NK-92 treated with Interleukin-12 subunit alpha and Interleukin-12 subunit beta, amount 100 ng/mL, for 24 hours (cell line): Measurements from ENCODE around the gene GPC2.
"Not testable (repeated sequence)": the region's sequence is repeated elsewhere in the genome, so short reads cannot be mapped to it uniquely, and the experiment has no call there.

ENCODE experiments used
- DNase-seq: peaks from one replicate; lab custom pipeline; 2025; lab: John Stamatoyannopoulos, UW

The GPC2 gene

GRCh38 chr7:100152404-100152803, 24.8 kb downstream of the GPC2 start:
- DNase-seq: no peak

GRCh38 chr7:100148559-100149328, 28.4 kb downstream of the GPC2 start, which contains the start of gene LAMTOR4:
Gene LAMTOR4 (plus strand): TSS chr7:100148918. CDS start chr7:100148973, 55 bp downstream.
- DNase-seq: peak; percentile 100

GRCh38 chr7:100148225-100148558, 29.0 kb downstream of the GPC2 start:
- DNase-seq: no peak

- DNase-seq: no peak
Observed at GRCh38 chr7:100147278-100147677, 29.9 kb downstream of the GPC2 start.

- DNase-seq: not testable (repeated sequence)
Observed at GRCh38 chr7:100146350-100146749, 30.8 kb downstream of the GPC2 start.

- no peak for DNase-seq
Observed at GRCh38 chr7:100142461-100142860, 34.7 kb downstream of the GPC2 start.

- peak; percentile 35 for DNase-seq
Observed at GRCh38 chr7:100141555-100141949, 35.6 kb downstream of the GPC2 start.

- DNase-seq: no peak
Observed at GRCh38 chr7:100137851-100138760, 39.1 kb downstream of the GPC2 start.

- peak; percentile 60 for DNase-seq
Observed at GRCh38 chr7:100132697-100133151, 44.5 kb downstream of the GPC2 start.

- no peak for DNase-seq
Observed at GRCh38 chr7:100132126-100132525, 45.1 kb downstream of the GPC2 start.

GRCh38 chr7:100130608-100131453, 46.4 kb downstream of the GPC2 start:
- DNase-seq: peak; percentile 71

GRCh38 chr7:100130220-100130607, 47.0 kb downstream of the GPC2 start:
- DNase-seq: not testable (repeated sequence)

- no peak for DNase-seq
Observed at GRCh38 chr7:100128637-100128963, 48.6 kb downstream of the GPC2 start.

GRCh38 chr7:100127866-100128636, 49.1 kb downstream of the GPC2 start:
- no peak for DNase-seq

GRCh38 chr7:100126931-100127865, 50.0 kb downstream of the GPC2 start, which contains the start of gene MBLAC1:
Gene MBLAC1 (plus strand): TSS chr7:100126967. CDS start chr7:100127396, 429 bp downstream.
- DNase-seq: peak; percentile 86

GRCh38 chr7:100126239-100126930, 50.8 kb downstream of the GPC2 start:
- no peak for DNase-seq

- no peak for DNase-seq
Observed at GRCh38 chr7:100124301-100125230, 52.6 kb downstream of the GPC2 start.

- no peak for DNase-seq
Observed at GRCh38 chr7:100122568-100122967, 54.6 kb downstream of the GPC2 start.
